ENCODE data around the gene ZBTB20. TPM values are rescaled to one million over a fixed set of nuclear protein-coding genes. Genes with fewer than 3 reads are reported as not detected.

Gene ZBTB20
- total RNA-seq, 1 donor from 2014 or later, result 84.2 TPM

DNA sequence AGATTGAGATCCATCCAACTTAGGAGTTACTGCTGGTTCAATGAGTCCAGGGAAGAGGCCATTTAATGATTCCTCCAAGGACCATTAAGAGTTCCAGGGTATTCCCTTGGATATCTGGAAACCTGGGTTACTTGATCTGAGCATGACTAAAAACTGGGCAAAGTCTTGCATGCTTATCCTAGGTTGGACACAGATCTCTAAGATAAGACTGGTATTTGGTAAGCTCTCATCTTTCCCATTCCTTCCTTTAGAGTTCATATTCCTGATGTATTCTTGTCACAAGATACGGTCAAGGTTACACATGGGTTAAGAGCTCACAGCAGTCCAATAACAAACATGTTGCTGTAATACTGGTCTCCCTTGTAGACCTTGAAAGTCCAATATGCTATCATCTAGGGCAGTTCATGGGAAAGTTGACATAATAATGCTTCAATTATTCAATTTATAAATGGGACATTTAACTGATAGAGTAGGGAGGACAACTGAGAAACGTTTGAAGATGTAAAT, 551.5 kb downstream of the ZBTB20 start:
- intact Hi-C loops (cut with DNase I), result no loop called here
- DNase-seq (ENCODE audit: low spot score), result no peak

DNA sequence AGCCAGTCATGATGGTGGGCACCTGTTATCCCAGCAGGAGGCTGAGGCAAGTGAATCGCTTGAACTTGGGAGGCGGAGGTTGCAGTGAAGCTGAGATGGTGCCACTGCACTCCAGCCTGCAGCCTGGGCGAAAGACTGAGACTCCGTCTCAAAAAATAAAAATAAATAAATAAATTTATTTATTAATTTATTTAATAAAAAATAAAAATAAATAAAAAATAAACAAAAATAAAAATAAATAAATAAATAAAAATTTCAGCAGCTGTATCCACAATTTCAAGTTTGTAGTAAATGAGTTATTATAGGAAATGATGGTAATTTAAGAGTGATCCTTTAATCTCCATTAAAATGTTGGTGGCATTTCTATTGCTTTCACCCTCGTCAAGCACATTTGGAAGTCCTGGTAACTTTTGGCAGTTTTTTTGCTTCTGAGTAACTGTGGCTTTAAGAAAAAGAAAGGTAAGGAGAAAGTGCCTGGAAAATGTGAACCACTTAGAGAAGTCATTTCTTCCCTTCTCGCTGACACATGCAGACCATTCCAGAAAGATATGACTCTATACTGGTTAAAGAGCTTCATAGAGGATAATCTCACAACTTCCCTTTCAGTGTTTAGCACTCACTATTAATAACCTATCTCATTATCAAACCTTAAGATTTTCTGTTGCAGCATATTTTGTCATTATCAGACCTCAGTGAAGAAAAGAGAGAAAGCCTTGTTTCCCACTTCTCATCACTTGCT, 556.6 kb downstream of the ZBTB20 start:
- intact Hi-C loops (cut with DNase I), result no loop called here
- DNase-seq (ENCODE audit: low spot score), result no peak

DNA sequence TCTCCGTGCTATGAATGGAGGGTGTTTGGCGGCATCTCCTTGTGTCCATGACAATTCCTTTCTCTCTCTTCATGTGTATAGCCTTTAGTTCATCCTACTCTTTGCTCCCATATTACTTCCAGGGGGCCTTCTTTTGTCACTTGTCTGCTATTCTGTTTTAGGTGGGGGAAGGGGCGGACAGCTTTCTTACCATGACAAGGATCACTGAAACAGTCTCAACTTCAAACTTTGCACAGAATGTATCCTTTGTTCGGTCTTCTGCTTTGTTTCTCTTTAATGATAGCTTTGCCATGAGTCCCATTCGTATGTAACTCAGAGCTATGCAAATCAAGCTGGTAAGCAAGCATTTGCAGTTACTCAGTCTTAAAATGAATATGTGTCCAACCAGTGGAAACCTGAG, 559.1 kb downstream of the ZBTB20 start:
- intact Hi-C loops (cut with DNase I), result loop anchor here (5.0 kb wide), 1 partner anchor 34 kb away; no protein-coding TSS in a partner anchor
- DNase-seq (ENCODE audit: low spot score), result no peak

DNA sequence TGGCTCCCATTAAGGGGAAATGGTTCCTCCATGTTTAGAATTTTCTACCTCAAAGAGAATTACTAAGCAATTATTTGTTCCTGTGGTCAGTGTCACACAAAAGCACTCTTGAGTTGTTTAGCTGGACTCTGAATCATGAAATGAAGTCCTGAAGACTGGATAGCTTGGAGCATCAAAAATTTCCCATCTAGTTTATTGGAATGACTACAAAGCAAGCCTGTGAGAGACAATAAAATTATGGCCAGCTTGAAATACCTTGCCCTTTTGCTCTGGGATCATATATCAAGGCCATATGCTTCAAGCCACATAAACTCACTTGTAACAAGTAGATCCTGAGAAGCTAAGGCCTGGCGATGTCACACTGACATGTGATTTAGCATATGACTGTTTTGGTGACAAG, 561.0 kb downstream of the ZBTB20 start:
- DNase-seq (ENCODE audit: low spot score), result no peak
- intact Hi-C loops (cut with DNase I), result loop anchor here (5.0 kb wide), 1 partner anchor 36 kb away; no protein-coding TSS in a partner anchor

DNA sequence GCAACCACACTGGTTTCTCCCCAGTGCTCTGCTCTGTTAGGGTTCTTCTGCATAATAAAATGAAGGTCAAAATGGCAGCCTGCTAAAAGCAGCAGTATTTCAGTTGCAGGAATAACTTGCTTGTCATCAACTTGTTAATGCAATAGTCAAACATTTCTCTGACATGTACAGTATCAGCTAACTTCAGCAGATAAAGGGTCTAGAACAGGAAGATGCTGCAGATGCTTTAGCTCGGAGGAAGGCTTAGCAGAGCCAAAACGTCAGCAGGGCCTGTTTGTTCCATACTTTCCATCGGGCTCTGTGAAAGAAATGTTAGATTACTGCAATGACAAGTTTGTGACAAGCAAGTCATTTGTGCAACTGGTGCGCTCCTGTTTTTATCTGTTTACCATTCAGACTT, 561.4 kb downstream of the ZBTB20 start:
- intact Hi-C loops (cut with DNase I), result loop anchor here (5.0 kb wide), 1 partner anchor 37 kb away; no protein-coding TSS in a partner anchor
- DNase-seq (ENCODE audit: low spot score), result no peak

DNA sequence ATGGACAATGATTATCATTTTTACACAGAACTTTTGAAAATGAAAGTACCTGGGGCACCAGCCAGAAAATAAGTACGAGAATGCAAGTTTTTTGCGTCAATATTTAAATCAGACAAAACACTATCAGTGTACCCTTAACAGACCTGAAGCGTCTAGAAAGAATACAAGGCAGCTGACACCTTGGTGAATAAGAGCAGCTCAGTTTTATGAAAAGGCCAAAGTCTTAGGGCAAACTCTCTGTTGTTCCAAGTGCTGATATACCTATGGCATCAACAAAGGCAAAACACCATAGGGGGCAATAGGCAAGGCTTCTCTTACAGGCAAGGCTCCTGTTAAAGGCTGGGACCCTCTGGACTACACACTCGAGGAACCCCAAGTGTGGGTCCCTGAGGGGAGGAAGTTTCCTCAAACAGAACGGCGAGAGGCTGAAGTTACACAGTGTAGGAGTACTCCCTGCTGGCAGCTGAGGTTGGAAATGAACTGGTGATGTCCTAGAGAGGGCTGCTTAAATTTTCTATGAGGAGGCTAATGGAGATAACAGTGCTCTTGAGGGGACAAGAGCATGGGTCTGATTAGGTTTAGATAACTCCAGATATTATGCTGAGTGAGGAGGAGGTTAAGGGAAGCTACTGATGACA, 562.2 kb downstream of the ZBTB20 start:
- DNase-seq (ENCODE audit: low spot score), result no peak
- intact Hi-C loops (cut with DNase I), result loop anchor here (5.0 kb wide), 2 partner anchors 37 to 193 kb away; no protein-coding TSS in a partner anchor

DNA sequence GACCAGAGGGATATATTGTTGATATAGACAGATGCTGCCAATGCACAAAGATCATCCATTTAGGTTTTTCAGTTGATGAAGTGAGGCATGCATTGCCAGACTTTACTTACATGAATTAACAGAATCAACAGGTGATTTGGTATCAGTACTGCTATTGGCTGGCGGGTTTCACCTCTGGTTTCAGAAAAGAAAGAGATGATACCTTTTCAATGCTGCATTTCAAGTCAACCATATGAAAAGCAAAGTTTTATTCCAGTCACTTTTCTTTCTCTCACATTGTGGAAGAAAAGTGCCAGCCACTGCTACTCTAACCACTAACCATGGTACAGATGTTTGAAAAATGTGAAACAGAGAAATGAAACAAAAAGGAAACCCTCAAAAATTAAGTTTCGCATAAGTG, 564.2 kb downstream of the ZBTB20 start:
- no peak for DNase-seq (ENCODE audit: low spot score)
- intact Hi-C loops (cut with DNase I), result loop anchor here (5.0 kb wide), 1 partner anchor 191 kb away; no protein-coding TSS in a partner anchor

DNA sequence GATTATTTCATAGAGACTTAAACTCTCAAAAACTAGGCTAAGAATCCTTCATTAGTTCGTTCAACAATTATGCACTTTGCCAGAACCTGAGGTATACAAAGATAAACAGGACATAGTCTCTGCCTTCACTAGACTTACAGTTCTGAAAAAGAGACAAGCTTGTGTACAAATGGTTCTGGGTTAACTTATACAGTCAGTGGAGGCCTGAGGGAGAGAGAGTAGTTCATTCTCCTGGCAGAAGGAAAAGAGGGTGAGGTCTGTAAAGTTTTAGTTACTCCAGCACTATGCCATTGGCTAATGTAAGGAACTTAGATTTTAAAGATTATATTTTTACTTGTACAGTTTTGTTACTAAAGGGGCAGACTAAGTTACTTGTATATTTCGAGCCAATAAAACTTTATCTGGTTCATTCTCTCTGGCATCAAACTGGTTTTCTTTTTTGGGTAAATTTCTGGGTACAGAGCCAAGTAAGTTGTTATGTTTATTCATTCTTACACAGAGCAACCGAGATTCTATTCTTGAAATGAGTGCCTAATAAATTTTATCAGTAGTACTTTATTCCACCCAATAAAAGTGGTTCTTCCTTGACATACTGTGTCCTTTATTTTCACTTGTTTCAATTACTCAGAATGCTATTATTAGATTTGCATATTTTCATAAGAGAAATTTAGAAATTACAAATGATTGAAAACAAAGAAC, 574.6 kb downstream of the ZBTB20 start:
- no peak for DNase-seq (ENCODE audit: low spot score)
- intact Hi-C loops (cut with DNase I), result no loop called here

DNA sequence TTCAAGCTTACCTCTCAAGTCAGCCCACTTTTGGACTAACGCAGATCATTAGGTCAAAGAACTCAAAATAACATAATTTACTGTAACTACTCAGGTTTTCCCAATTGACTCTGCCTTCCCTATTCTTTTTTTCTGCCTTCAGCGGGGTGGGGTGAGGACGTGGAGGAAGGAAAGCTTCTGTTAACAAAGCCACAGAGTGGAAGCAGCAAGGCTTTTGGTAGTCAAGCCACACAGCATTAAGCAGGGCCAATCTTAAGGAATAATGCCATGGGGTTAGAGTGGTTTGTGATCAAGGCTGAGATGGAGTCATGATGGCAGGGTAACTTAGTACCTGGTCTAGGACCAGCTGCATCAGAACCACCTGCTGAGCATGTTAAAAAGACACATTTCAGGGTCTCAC, 575.7 kb downstream of the ZBTB20 start:
- intact Hi-C loops (cut with DNase I), result no loop called here
- DNase-seq (ENCODE audit: low spot score), result no peak

DNA sequence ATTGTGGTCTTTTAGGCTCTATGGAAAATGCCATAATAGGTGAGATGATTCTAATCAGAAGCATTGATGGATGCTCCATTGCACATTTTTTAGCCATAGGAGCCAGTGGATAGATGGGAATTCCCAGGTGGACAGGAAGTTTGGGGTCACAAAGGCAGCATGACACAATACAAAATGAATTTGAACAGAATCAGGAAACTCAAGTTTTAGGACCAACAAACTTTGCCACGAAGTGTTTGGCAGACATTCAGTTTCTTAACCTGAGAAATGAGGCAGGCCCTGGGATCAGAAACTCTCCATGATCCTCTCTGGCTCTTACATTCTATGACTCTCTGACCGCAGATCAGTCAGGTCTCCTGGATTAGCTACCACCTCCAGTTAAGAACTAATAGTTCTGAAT, 577.9 kb downstream of the ZBTB20 start:
- no peak for DNase-seq (ENCODE audit: low spot score)
- intact Hi-C loops (cut with DNase I), result no loop called here

DNA sequence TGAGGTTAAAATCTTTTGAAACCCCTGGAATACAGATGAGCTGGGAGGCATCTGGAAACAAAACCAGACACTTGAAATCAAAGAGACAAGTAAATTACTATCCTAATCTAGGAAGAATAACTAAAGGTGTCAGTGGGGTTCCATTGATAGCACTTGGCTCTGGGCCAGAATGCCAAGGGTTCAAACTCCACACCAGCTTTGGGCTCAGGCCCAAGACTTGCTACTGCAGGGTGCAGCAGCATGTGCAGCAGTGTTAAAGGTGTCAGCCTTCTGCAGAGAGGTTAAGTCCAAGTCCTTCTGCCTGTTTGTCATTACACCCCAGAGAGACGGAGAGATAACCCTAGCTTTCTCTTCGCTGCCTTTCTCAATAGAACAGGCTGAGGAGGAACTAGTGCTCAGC, 579.3 kb downstream of the ZBTB20 start:
- no peak for DNase-seq (ENCODE audit: low spot score)
- intact Hi-C loops (cut with DNase I), result no loop called here

DNA sequence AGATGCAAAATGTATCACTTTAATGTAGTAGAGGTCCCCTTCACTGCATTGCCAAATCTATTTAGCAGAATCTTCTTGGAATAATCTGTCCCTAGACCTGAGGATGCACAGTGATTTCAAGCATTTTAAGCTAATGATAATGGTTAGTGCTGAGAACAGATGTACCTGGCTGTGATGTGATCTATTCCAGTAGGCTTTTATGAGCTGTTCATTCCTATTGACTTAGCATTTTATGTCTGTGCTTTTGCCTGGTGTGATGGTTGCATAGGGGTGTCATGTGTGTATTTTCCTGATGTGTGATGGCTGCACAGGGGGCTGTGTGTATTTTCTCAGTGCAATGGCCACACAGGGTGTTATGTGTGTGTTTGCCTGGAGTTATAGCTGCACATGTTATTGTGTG, 580.3 kb downstream of the ZBTB20 start:
- intact Hi-C loops (cut with DNase I), result no loop called here
- no peak for DNase-seq (ENCODE audit: low spot score)

DNA sequence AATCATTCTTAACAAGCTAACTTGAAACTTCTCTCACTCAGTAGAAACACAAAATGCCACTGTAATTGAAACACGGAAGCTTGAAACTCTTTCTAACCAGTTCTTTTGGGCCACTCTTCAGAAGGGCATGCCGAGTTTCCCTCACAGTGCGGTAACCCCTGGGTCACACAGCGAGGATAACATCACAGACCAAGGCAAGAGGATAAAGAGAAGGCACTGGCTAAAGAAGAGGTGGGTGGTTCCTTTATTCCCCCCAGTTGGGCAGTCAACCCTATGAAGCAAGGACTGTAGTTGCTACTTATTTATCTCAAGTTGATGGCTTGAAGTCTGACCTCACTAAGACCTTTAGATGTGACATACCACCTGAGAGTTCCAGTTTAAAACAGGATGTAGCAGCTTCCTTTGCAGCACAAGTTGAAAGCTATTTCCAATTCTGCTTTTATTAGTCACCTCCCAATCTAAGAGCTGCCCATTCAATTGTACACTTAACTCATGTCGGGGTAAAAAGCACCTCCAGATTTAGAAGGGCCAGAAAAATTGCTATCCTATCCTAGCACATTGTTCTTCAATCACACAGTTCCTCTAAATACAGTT, 580.8 kb downstream of the ZBTB20 start:
- intact Hi-C loops (cut with DNase I), result no loop called here
- no peak for DNase-seq (ENCODE audit: low spot score)

DNA sequence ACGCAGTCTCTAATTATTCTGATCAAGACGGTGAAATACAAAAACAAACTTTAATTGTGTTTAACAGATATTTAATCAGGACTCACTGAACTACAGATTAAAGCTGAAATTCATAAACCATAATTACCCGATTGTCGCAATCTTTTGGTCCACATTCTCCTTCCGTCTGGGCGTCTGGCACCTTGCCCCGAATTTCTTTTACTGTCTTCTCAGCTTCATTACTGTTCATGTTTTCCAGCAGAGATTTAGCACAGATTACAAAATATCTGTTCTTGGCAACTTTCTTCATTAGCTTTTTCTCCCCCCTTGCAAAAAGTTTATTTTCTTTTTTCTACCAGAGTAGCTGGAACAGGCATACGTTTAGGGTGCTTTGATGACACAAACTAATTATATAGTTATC, 581.9 kb downstream of the ZBTB20 start:
- no peak for DNase-seq (ENCODE audit: low spot score)
- intact Hi-C loops (cut with DNase I), result no loop called here

DNA sequence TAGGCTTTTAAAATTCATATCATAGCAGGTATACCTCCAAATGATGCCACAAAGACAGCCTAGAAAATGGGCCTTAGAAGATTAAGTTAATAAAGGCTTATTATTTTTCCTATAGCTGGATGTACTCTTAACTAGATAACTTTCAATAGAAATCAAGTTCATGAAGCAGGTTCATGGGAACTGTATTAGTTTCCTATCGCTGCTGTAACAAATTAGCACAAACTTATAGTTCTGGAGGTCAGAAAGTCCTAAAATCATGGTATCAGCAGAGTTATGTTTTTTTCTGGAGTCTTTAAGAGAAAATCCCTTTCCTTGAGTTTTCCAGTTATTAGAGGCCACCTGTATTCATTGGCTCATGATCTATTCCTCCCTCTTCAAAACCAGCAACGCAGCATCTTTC, 583.4 kb downstream of the ZBTB20 start:
- no peak for DNase-seq (ENCODE audit: low spot score)
- intact Hi-C loops (cut with DNase I), result no loop called here

DNA sequence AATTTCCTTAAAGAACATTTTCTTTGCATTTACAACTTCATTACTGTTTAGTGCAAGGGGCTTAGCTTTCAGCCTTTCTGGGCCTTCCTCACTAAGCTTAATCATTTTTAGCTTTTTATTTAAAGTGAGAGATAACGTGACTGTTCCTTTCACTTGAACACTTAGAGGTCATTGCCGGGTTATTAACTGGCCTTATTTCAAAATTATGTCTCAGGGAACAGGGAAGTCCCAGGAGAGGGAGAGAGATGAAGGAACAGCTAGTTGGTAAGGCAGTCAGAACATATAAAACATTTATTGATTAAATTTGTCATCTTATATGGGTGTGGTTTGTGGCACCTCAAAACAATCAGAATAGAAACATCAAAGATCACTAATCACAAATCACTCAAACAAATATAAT, 584.5 kb downstream of the ZBTB20 start:
- no peak for DNase-seq (ENCODE audit: low spot score)
- intact Hi-C loops (cut with DNase I), result no loop called here

DNA sequence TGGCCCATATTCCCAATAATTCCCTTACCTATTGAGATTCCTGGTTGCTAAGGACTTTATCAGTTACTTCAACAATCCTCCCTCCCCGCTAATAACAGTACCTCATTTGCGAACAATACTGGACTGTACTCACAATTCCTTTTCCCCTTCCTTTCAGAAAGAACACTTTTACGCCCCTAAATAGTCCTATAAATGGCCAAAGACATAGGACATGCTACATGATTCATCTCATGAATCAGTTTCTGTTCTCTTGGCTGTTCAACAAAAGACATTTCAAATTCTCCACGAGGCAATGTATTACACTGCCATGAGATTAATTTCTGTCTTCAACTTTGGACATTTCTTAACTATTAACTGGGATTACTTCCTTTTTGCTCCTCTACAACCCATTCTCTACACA, 588.8 kb downstream of the ZBTB20 start:
- intact Hi-C loops (cut with DNase I), result no loop called here
- no peak for DNase-seq (ENCODE audit: low spot score)

DNA sequence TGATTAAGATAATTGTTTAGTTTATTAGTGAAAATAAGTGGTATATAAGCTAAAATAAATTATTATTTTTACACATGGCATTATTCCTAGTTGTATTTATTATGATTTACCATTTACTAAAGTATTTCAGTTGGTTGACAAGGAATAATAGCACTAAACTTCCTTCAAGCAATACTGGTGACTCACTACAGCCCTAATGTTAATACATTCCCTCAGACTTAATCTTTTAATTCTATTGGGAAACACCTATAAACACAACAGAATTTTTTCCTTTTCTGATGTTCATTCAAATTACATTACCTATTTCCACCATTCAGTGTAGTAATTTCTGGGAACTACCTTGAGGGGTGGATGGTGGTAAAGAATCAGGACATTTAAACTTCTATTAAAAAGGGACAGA, 589.3 kb downstream of the ZBTB20 start:
- DNase-seq (ENCODE audit: low spot score), result no peak
- intact Hi-C loops (cut with DNase I), result no loop called here

DNA sequence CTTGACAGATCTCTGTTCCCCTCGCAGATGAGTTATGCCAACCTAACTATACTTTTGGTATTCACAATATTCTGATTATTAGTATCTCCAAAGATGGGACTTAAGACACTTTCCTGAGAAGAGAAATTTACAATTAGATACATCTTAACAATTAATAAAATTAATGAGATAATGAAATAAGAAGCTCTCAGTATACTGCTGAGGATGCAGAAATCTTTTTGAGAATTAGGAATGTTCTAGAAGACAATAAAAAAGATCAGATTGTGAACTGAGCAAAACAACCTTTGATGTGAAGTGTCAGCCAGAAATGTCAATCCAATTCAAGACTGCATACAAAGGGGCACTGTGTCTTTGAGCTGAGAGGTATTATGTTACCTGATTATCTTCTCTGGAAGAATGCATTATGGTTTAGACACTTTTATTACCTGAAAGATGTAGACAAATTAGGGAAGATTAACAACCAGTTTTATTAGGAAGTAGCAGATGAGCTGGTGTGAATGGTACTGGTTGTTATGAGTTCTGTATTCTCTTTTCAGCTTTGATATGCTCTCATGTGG, 590.4 kb downstream of the ZBTB20 start:
- DNase-seq (ENCODE audit: low spot score), result no peak
- intact Hi-C loops (cut with DNase I), result no loop called here

DNA sequence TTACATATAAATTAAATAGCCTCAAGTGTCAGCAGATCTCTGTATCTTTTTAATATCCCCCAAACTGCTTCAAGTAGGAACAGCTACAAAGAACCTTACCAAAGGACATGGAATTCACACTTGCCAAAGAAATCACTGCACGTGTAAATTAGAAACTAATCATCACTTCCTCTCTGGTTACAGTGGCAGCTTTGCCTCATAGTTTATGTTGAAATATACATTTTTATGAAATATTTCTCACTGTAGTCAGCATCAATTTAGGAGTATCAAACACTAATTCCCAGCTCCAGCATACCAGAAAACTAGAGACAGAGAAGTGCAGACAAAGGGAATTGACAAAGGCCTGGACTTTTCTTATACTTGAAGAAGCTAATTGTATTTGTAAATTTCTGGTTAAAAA, 592.4 kb downstream of the ZBTB20 start:
- no peak for DNase-seq (ENCODE audit: low spot score)
- intact Hi-C loops (cut with DNase I), result no loop called here
